Neural cell (in vitro differentiated cells): ENCODE data around the gene AGL.
"Not testable (repeated sequence)": the region's sequence is repeated elsewhere in the genome, so short reads cannot be mapped to it uniquely, and the experiment has no call there.

Experiments
- CTCF ChIP-seq: fragments of 450-650 bp; IDR thresholded peaks from 2 replicates; pipeline ENCODE4 v1.5.1; 2014; ENCODE audit warnings: antibody characterized with exemption, mild to moderate bottlenecking, moderate library complexity; ENCODE audit not compliant: poor library complexity, severe bottlenecking
- EP300 ChIP-seq: fragments of 450-650 bp; conservative IDR thresholded peaks from 2 replicates; pipeline ENCODE4 v1.6.1; 2014; ENCODE audit warnings: antibody characterized with exemption, mild to moderate bottlenecking, moderate library complexity; ENCODE audit not compliant: poor library complexity, severe bottlenecking
- EZH2 ChIP-seq: fragments of 200-600, 300-800 bp; shearing (Covaris generic), sonication (generic); IDR thresholded peaks from 2 replicates; pipeline ENCODE4 v1.6.1; 2014; ENCODE audit warnings: antibody characterized with exemption, low read length, borderline replicate concordance, mild to moderate bottlenecking; ENCODE audit not compliant: insufficient read depth, poor library complexity, severe bottlenecking
- MXI1 ChIP-seq: fragments of 450-650 bp; conservative IDR thresholded peaks from 2 replicates; pipeline ENCODE4 v1.6.1; 2014; ENCODE audit warnings: antibody characterized with exemption, mild to moderate bottlenecking; ENCODE audit not compliant: poor library complexity, severe bottlenecking
- POLR2AphosphoS5 ChIP-seq: IDR thresholded peaks from 2 replicates; pipeline ENCODE4 v1.6.1; 2012
- RAD21 ChIP-seq: fragments of 450-650 bp; conservative IDR thresholded peaks from 2 replicates; pipeline ENCODE4 v1.6.1; 2014; ENCODE audit warnings: antibody characterized with exemption, mild to moderate bottlenecking, moderate library complexity
- REST ChIP-seq: IDR thresholded peaks from 2 replicates; pipeline ENCODE4 v1.6.1; 2012; ENCODE audit warnings: borderline replicate concordance
- SMC3 ChIP-seq: fragments of 450-650 bp; conservative IDR thresholded peaks from 2 replicates; pipeline ENCODE4 v1.6.1; 2014; ENCODE audit warnings: antibody characterized with exemption, mild to moderate bottlenecking, moderate library complexity; ENCODE audit not compliant: poor library complexity
- TAF1 ChIP-seq: IDR thresholded peaks from 2 replicates; pipeline ENCODE4 v1.6.1; 2012; ENCODE audit warnings: low read depth

- not testable (repeated sequence) for TF ChIP-seq RAD21, CTCF, EZH2, TAF1, POLR2AphosphoS5, REST, EP300, MXI1, SMC3
Observed at GRCh38 chr1:99845201-99845600, 5.0 kb upstream of the AGL start.
